Fibroblast of the aortic adventitia (primary cell): ENCODE results near the gene GREM1. TPM values are rescaled to one million over a fixed set of nuclear protein-coding genes. Genes with fewer than 3 reads are reported as not detected.
A peak's percentile ranks its signal among the peaks of the same experiment; 100 is the strongest.

Source experiments
- DNase-seq: peaks from one replicate; pipeline ENCODE4 v3.0.0-alpha.2; 2010; ENCODE audit warnings: low read depth
- H3K4me3 ChIP-seq: 2 replicates; pipeline ENCODE4 v1.5.1; 2011; ENCODE audit warnings: low read depth, mild to moderate bottlenecking, control low read depth, low read length, moderate library complexity
- total RNA-seq: library from RNA; depleted of rRNA; stranded (reverse); fragments of >200 nt; gene quantifications from 2 replicates; pipeline ENCODE4 v1.2.3, GENCODE V29; 2012; ENCODE audit warnings: low replicate concordance
- TF ChIP-seq, protein P1 (sequence below): IDR thresholded peaks from 2 replicates; pipeline ENCODE4 v1.5.1; 2011; ENCODE audit warnings: mild to moderate bottlenecking, low read length, control low read depth, inconsistent platforms; ENCODE audit not compliant: insufficient read depth

GREM1 gene
- total RNA-seq, 1 donor, result 181 TPM

DNA sequence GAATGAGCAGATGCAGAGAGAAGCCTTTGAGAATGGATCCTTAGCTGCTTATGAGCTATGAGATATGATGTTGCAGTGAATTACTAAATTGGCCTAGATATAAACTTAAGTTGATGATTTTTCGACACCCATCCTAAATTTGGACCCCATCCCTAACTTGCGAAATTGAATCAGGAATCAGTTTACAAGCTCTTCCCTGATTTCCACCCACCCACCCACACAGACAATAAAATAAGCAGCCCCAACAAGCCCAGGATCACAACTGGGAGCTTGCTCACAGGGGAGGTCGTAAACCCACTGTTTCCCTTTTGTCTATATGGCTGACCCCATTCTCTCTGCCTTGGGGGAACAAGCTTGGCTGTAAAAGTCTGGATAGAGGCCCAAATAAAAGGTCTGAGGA is 57.3 kb downstream of the GREM1 start:
- DNase-seq, result no peak
- H3K4me3 ChIP-seq, result no peak overlapping the region
- TF ChIP-seq, protein P1, sequence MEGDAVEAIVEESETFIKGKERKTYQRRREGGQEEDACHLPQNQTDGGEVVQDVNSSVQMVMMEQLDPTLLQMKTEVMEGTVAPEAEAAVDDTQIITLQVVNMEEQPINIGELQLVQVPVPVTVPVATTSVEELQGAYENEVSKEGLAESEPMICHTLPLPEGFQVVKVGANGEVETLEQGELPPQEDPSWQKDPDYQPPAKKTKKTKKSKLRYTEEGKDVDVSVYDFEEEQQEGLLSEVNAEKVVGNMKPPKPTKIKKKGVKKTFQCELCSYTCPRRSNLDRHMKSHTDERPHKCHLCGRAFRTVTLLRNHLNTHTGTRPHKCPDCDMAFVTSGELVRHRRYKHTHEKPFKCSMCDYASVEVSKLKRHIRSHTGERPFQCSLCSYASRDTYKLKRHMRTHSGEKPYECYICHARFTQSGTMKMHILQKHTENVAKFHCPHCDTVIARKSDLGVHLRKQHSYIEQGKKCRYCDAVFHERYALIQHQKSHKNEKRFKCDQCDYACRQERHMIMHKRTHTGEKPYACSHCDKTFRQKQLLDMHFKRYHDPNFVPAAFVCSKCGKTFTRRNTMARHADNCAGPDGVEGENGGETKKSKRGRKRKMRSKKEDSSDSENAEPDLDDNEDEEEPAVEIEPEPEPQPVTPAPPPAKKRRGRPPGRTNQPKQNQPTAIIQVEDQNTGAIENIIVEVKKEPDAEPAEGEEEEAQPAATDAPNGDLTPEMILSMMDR, result no peak

DNA sequence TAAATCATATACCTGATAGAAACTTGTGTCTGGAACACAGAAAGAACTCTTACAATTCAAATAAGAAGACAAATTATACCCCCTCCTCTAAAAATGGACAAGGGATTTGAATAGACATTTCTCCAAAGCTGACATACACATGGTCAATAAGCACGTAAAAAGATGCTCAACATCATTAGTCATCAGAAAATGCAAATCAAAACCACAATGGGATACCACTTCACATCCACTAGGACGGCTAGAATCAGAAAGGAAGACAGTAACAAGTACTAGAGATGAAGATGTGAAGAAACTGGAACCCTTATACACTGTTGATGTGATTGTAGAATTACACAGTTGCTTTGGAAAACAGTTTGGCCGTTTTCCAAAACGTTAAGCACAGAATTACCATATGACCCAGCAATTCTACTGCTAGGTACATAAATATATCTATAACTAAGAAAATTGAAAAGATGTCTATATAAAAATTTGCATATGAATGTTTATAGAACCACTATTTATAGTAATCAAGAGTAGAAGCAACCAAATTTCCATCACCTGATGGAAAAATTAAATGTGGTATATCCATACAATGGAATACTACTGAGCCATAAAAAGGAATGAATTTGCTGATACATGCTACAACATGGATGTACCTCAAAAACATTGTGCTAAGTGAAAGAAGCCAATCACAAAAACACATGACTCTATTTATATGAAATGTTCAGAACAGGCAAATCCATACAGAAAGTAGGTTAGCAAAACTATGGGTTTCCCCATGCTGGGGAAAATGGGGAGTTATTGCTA is 60.8 kb downstream of the GREM1 start:
- TF ChIP-seq, protein P1, result no peak
- no peak for DNase-seq

DNA sequence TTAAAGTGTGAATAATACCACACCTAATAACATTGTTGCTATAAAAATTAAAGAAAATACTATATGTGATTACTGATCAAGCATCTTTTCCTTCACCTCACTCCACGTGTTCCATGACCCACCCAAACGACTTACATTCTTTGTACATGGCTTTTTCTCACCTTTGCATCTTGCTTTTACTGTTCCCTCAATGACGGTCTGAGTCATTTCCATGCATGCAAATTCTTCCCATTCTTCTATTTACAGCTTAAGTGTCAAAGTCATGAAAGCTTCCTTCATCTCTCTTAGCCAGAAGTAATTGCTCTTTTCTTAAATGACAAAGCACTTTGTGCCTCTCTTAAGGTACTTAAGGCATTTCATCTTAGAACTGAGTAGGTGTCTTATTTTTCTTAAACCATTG is 64.0 kb downstream of the GREM1 start:
- DNase-seq, result no peak
- TF ChIP-seq, protein P1, result no peak
- H3K4me3 ChIP-seq, result no peak overlapping the region

More for the DNA sequence above, 60.8 kb downstream of the GREM1 start:
- no peak overlapping the region for H3K4me3 ChIP-seq

DNA sequence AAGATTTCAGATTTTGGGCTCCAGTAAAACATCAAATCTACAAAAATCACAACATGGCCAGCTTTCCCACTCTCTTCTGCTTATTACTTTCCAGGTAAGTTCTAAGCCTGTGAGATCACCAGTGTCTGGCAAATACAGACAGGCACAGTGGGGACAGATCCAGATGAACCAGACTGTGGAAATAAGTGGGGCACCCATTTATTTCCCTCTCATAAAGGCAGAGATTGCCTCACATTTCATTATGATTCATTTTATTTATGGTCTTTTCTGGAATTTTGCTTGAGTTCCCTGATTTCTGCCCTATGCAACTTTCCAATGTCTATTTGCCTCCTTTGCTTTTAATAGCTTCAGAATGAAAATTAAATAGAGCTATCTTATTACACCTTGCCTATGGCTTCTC is 66.8 kb downstream of the GREM1 start:
- H3K4me3 ChIP-seq, result no peak overlapping the region
- peak; percentile 22 for DNase-seq
- TF ChIP-seq, protein P1, result no peak

DNA sequence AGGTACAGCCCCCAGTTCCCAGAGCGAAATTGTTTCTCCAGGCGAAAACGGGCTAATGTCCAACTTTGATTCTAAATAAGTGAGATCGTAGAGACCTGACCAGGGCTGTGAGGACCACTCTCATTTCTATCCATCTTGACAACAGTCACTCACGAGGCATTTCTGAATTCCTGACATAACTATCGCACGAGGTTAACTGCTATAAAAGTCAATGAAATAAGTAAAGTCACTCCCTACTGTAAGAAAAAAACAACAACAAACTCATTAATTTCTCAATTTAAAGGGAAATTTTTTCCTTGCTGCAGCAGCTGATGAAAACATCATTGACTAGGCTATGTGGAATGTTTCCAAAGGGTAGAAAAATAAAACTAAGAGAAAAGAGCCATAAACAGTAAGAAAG is 69.1 kb downstream of the GREM1 start:
- no peak overlapping the region for H3K4me3 ChIP-seq
- DNase-seq, result no peak
- TF ChIP-seq, protein P1, result no peak

DNA sequence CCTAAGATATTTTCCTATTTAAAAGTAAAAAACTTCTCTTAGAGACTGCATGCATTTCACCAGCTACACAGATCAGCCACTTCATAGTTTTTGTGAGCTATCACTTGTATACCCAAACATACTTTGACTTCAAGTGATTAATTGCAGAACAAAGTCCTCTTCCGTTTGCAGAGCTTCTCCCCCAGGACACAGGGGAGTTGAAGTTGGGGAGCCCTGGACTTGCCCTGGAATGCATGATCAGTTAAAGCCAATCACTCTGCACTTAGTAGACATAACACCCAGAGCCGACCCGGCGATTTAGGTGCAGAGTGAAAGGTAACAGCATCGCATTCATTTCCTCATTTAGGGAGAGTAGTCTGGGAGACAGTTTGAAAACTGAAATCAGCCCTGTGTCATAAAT is 70.1 kb downstream of the GREM1 start:
- DNase-seq, result no peak
- TF ChIP-seq, protein P1, result no peak
- H3K4me3 ChIP-seq, result no peak overlapping the region
